Stimulated activated CD4-positive, alpha-beta T cell treated with anti-CD3 and anti-CD28 coated beads, Interleukin-2, amount 100 ng/mL, for 4 hours (primary cell): ENCODE results near the gene TSPEAR.
"Not testable (repeated sequence)": the region's sequence is repeated elsewhere in the genome, so short reads cannot be mapped to it uniquely, and the experiment has no call there.

ENCODE experiments used
- DNase-seq: peaks from one replicate; pipeline ENCODE4 v3.0.0-alpha.2; 2020; ENCODE audit warnings: low read depth

Gene TSPEAR

DNA sequence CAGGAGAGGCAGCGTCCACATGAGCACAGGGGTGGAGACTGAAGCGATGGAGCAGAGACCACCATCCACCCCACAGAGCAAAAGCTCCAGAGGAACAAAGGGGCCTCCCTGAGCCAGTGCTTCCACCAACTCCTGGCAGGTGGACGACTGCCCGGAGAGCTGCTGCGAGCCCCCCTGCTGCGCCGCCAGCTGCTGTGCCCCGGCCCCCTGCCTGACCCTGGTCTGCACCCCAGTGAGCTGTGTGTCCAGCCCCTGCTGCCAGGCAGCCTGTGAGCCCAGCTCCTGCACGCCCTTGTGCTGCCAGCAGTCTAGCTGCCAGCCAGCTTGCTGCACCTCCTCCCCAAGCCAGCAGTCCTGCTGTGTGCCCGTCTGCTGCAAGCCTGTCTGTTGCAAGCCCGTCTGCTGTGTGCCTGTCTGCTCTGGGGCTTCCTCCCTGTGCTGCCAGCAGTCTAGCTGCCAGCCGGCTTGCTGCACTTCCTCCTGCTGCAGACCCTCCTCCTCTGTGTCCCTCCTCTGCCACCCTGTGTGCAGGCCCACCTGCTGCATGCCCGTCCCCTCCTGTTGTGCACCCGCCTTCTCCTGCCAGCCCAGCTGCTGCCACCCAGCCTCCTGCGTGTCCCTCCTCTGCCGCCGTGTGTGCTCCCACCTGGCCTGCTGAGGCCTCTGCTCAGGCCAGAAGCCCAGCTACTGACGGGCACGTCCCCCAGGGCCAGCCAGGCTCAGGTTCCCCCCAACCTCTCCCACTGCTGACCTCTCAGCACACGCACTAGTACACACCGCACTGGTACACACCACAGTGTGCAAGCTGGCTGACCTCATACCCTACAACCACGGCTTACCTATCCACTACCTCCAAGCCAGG is 9.0 kb downstream of the TSPEAR start:
- no peak for DNase-seq

DNA sequence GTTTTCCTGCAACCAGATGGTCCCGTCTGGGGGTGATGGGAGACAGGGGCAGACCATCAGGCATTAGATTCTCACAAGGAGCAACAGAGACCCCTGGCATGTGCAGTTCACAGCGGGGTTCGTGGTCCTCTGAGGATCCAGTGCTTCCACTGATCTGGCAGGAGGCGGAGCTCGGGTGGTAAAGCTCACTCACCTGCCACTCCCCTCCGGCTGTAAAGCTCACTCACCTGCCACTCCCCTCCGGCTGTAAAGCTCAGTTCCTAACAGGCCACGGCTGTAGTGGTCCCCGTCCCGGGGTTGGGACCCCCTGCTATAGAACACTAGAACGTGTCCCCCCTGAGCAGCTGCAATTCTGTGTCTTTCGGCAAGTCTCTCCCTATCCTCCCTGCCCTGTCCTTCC is 9.8 kb downstream of the TSPEAR start:
- no peak for DNase-seq

DNA sequence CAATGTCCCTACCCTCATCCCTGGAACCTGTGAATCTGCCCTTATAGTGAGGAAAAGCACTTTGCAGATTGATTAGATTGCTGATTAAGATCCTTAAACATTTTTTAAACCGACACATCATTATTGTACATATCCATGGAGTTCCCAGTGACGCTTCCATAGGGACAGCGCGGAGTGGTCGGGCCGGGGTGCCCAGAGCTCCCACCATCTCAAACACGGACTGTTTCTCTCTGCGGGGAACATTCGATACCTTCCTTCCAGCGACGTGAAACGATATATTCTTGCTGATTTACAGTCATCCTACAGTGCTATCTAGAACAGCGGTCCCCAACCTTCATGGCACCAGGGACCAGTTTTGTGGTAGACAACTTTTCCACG is 10.4 kb downstream of the TSPEAR start:
- DNase-seq, result no peak

DNA sequence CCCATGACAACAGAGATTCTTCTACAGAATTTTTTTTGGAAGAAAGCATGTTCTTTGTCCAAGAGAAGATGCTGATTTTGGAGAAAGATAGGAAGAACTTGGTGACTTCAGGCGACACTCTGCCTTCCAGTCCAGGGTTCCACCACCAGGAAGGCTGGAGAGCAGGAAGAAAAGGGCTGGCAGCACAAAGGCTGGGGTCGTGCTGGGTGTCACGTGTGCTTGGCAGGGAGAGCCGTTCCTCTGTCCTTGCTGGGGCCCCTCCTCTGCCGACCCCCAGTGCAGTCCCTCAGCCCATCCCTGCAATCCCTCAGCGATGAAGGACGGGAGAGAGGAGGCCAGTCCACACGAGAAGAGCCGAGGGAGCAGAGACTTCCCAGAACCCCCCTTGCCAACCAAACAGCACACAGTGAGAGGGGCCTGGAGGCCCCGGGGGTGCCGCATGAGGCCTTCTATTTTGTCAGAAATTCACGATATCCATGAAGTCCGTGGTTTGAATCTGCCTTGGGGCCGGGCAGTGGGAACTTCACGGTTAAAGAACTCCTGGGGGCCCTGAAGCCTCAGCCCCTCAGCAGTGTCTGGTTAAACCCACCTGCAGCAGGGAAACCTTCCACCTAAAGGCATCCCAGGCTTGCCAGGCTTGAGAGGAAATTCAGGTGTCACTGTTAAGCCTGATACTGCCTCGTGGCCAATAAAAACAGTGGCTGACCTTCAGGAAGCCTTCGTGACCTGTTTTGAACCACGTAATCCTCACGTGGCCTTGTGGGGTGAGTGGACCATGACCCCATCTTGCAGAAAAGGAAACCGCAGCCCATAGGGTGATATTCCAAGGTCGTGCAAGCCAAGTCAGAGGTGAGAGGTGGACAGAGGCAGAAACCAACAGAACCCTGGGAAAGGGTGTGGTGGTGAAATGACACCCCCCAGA is 11.0 kb downstream of the TSPEAR start:
- DNase-seq, result no peak

DNA sequence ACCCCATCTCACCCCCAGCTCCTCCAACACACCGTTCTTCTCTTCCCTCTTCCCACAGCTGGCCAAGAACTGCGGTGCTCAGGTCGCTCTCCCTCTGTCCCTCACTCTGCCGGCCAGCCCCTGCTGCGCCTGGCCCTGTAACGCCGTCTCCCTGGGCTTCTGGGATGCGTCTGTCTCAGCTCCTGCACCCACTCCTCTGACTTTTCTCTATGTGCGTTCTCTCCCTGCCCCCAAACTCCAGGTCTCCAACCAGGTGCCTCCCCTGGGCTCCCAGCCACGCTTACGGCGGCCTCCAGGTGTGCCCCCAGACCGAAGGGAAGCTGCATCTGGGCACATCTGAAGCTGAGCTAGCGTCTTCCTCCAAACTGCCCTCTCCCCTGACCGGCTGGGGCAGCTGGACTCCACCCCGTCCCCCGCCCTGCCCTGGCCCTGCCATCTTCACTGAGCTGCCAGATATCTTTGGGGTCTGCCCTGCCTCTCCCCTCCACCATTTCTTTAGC is 11.8 kb downstream of the TSPEAR start:
- DNase-seq, result no peak

DNA sequence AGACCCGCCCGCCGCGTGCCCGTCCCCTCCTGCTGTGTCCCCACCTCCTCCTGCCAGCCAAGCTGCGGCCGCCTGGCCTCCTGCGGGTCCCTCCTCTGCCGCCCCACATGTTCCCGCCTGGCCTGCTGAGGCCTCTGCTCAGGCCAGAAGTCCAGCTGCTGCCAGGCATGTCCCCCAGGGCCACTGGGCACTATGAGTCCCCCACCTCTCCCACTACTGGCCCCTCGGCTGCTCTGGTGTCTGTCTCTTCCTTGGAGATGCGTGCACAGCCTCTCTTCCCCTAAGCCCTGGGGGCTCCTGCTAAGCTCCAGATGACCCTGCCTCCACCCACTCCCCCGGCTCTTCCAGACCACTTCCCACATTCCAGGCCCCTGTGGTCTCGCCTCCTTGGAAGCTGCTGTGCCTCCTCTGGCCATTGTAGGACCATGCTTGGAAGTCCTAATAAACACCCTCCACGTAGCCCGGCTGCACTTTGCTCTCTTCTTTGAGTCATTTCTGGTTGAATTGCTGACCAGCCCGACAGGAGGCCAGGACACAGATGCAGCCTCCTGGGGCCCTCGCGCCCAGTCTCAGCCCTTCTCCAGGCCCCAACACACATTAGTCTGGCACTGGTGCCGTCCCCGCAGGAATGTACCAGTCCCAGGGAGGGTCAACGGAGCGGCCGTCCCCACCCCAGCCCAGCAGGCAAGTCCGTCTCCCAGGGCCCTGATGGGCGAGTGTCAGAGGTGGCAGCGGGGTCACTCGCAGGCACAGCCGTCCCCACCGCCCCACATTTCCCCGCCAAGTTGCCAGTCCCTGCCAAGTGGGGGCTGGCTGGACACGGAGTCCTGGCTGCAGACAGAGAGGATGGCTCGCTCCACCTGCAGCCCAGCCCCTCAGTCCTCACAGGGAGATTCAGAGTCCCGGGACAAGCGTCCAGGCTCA is 13.3 kb downstream of the TSPEAR start:
- no peak for DNase-seq

DNA sequence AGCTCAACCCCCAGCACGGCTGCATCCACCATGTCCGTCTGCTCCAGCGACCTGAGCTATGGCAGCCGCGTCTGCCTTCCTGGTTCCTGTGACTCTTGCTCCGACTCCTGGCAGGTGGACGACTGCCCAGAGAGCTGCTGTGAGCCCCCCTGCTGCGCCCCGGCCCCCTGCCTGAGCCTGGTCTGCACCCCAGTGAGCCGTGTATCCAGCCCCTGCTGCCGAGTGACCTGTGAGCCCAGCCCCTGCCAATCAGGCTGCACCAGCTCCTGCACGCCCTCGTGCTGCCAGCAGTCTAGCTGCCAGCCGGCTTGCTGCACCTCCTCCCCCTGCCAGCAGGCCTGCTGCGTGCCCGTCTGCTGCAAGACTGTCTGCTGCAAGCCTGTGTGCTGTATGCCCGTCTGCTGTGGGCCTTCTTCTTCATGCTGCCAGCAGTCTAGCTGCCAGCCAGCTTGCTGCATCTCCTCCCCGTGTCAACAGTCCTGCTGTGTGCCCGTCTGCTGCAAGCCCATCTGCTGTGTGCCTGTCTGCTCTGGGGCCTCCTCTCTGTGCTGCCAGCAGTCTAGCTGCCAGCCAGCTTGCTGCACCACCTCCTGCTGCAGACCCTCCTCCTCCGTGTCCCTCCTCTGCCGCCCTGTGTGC is 14.1 kb downstream of the TSPEAR start, which contains the start of gene KRTAP10-12:
TSS of gene KRTAP10-12 (plus strand) at position 1 of the 639 bp plus-strand sequence. CDS start at position 31, 30 bp downstream.
- not testable (repeated sequence) for DNase-seq

DNA sequence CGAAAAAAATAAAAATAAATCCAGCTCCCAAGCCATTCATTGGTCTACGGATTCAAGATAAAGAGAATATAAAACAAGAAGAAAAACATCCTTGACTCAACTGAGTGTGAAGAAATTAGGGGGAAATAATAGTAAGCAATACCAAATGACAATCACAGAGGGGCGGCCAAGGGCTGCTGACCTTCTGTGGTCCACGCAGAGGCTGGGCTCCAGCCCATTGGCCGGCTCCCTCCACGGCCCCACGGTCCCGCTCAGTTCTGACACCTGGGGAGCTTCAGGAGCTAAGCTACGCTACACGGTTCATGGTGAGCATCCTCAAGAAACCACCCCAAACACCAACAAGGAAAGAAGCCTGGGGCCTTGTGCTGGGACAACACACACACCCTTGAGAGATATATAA is 14.8 kb downstream of the TSPEAR start:
- no peak for DNase-seq

DNA sequence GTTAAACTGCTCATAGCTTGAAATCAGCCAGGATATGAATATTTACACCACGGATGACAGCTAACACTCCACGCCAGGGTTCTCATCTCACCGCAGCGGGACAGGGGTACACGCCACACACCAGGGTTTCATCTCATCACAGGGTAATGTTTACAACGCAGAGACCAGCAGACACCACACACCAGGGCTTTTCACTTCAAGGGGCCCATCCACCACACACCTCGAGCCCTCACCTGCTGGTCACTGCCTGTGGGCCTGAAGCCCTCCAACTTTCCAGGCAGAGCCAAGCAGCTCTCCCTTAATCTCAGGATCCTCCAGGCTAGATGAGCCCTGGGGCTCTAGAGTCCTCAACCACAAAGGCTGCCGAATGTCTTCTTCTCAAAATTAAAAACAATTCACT is 15.7 kb downstream of the TSPEAR start:
- DNase-seq, result no peak

DNA sequence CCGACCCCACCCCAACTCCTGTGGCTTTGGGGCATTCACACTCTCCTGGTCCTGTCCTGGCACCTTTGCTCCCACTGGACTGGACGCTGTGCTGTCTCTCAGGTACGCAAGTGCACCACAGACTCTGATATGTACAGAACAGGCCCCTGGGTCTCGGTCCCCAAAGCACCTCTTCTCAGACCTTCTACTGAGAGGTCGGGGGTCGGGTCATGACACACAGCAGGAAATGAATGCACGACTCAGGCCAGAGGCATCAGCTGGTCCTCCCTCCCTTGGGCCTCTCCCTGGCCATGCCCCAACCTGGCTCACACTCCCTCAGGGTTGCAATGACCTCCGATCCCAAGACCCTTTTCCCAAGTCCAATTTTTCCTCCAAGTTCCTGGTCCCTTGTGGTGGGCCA is 16.2 kb downstream of the TSPEAR start:
- no peak for DNase-seq

DNA sequence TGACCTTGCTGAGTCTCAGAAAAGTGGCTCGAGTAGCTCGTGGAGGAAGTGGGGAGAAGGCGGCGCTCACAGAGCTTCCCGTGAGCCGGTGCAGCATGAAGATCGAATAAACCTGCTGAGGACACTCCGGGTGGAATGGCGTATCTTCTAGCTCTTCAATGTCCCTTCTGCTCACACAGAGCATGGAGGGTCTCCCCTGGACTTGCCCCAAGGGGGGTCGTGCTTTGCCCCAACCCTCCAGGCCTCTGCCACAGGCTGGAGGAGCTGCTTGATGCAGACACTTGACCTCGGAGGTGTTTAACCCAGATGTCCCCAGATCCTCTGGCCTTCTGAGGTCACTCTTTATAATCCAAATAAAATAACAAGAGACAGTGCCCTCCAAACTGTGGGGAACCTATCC is 16.6 kb downstream of the TSPEAR start:
- no peak for DNase-seq

DNA sequence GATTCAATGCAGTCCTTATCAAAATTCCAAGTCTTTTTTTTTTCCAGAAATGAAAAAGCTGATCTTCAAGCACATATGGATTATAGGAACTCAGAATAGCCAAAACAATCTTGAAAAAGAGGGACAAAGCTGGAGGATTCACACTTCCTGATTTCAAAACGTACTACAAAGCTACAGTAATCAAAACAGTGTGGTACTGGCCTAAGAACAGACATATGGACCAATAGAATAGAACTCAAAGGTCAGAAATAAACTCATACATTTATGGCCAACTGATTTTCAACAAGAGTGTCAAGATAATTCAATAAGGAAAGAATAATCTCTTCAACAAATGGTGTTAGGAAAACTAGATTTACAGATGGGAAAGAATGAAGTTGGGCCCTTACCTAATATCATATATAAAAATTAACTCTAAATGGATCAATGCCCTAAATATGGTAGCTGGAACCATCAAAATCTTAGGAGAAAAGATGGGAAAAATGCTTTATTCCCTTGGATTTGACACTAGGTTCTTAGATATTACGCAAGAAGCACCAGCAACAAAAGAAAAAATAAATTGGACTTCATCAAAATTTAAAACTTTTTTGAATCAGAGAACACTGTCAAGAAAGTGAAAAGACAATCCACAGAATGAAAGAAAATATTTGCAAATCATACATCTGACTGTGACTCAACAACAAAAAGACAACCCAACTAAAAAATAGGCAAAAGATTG is 18.4 kb downstream of the TSPEAR start:
- DNase-seq, result no peak

DNA sequence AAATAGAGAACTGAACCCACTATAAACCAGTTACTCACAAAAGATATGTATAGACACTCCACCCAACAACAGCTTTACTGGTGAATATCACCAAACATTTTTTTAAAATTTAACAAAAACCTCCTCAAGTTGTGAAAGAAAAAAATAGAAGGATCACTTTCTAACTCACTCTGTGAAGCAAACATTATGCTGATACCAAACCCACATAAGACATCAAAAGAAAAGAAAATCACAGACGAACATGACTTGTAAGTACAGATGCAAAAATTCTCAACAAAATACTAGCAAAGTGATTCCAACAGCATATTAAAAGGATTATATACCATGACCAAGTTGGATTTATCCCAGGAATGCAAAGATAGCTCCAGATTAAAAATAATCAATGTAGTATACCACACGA is 19.7 kb downstream of the TSPEAR start:
- DNase-seq, result no peak

DNA sequence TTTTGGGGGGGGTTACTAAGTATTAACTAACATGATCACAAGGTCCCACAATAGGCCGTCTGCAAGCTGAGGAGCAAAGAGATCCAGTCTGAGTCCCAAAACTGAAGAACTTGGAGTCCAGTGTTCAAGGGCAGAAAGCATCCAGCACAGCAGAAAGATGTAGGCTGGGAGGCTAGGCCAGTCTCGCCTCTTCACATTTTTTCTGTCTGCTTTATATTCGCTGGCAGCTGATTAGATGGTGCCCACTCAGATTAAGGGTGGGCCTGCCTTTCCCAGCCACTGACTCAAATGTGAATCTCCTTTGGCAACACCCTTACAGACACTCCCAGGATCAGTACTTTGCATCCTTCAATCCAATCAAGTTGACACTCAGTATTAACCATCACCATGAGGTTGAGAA is 21.6 kb downstream of the TSPEAR start:
- DNase-seq, result not testable (repeated sequence)

DNA sequence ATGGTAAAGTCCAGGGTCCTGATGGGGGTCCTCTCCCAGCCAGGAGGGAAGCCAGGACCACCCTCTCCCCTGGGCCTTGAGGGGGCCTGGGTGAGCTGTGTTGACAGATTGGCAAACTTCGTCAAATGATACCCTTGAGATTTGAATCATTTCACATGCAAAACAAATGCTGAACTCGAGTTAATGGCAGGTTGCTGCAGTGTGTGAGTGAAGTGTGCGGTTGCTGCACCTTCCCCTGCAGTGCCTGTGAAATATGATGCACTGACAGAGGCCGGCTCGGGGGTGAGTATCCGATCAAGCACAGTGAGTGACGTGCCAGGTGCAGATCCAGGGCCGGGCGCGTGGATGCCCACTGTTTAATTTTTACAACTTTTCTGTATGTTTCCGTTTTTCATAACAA is 23.7 kb downstream of the TSPEAR start:
- no peak for DNase-seq

DNA sequence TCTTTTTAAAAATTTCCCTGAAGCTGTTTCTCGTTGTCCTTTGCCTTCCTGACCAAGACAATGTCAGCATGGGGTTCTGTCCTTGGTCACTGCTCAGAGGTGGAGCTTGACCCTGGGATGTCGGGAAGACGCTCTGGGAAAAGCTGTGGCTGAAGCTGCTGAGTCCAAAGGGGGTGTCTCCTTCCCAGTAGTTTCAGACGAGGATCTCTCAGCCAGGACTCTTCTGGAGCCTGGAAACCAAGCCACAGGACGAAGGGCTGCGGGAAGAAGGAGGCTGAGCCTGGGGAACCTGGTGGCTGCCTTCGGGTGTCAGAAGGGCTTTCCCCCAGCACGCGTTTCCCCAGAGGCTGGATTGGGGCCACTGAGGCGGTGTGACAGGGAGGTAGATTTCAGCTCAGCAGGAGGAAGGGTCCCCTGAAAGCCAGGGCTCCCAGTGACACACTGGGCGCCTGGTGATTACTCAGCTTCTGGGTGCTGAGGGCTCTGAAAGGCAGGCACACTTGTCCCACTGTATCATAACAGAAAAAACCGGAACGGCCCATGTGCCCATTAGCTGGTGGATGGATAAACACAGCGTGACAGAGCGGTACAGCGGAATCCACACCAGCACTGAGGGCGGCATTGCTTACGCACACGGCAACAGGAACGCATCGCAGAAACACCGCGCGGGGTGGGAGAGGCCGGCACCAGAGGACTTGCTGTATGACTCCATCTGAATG is 24.4 kb downstream of the TSPEAR start:
- DNase-seq, result no peak

DNA sequence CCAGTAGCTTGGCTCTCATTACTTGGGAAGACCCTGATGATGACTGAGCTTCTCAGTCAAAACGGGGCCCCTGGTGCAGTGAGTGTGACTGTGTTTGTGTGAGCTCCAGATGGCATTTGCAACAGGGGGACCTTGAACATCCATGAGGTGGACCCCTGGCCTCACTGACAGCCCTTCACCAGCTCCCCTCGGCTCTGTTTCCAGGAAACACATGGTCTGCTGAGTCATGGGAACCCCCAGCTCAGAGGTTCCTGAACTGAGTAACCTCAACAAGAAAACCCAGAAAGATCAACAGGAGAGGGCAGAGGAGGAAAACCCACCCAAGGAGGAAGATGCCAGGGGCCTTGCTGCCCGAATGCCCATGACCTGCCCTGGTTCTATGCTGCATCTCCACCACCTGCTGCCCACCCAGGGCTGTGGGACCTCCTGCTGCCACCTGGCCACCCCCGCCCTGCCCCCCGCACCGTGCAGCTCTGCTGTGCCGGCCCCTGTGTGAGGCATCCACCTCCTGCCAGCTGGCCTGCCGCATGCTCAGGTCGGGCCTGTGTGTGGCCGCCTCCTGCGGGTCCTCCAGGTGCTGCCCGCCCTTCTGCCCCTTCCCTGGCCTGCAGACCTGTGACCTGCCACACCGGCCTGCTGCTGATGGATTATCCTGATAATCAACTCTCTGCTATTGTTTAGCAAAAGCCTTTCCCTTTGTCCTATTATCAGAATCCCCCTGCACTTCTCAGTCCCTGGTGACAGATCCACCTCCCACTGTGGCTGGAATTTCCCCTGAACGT is 25.2 kb downstream of the TSPEAR start:
- no peak for DNase-seq

DNA sequence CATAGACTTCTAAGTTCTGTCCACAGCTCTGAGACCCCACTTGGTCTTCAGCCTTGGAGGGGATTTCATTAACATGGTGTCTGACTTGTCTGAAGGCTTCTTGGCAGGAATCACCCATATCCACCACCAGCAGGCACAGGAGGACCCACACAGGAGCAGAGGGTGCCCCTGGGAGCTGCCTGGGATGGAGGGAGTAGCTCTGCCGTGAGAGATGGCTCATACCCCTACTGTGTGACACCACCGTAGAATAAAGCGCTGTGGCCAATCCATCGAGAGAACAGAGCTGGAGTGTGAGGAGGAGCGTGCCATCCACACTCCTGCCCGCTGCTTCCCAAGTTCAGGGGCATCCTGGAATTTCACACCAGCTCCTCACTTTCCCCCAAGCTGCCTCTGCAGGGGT is 26.3 kb downstream of the TSPEAR start:
- DNase-seq, result not testable (repeated sequence)

DNA sequence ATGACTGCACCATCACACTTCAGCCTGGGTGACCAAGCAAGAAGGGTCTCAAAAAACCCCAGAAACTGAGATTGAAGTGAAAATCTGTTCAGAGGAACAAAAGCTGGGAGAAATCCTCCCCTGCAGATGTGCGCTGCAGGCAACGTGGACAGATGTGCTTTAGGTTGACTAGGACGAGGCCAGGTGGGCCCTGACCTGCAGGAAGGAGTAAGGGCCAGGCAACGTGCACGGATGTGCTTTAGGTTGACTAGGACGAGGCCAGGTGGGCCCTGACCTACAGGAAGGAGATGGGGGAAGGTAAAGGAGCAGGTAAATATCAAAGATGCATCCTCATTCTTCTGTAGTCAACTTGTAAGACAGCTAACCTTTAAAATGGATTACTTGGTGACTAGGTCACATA is 26.9 kb downstream of the TSPEAR start:
- no peak for DNase-seq
